K562 (cell line): ENCODE results near the gene PIF1. TPM values are rescaled to one million over a fixed set of nuclear protein-coding genes. Genes with fewer than 3 reads are reported as not detected.
A peak's percentile ranks its signal among the peaks of the same experiment; 100 is the strongest.

Experiments
- ATF7 ChIP-seq: fragments of 450-650 bp; IDR thresholded peaks from 2 replicates; pipeline ENCODE4 v1.7.1; 2014; ENCODE audit warnings: mild to moderate bottlenecking, moderate library complexity
- CREB1 ChIP-seq, 2 experiments: sonication (generic) in 1 of 2; formaldehyde crosslinking in 1 of 2; IDR thresholded peaks; 2 replicates each; pipeline versions ENCODE4 v1.6.1 to v1.8.0; 2012 to 2022; ENCODE audit warnings: inconsistent platforms in 1 of 2, mild to moderate bottlenecking in 1 of 2, missing genetic modification reagents in 1 of 2, moderate library complexity in 1 of 2
- EP400 ChIP-seq: fragments of 450-650 bp; IDR thresholded peaks from 2 replicates; pipeline ENCODE4 v1.6.1; 2017; ENCODE audit warnings: antibody characterized with exemption, mild to moderate bottlenecking, moderate library complexity
- FOXM1 ChIP-seq, 2 experiments: fragments of 450-650 bp in 1 of 2; sonication (generic) in 1 of 2; formaldehyde crosslinking in 1 of 2; IDR thresholded peaks; 2 replicates each; pipeline versions ENCODE4 v1.6.1 to v1.9.0; 2017 to 2022; ENCODE audit warnings: low read depth in 2 of 2, mild to moderate bottlenecking in 2 of 2, missing genetic modification reagents in 1 of 2, moderate library complexity in 1 of 2
- FOXP1 ChIP-seq: sonication (generic); formaldehyde crosslinking; IDR thresholded peaks from 2 replicates; pipeline ENCODE4 v1.8.0; 2022; ENCODE audit warnings: mild to moderate bottlenecking, missing genetic modification reagents
- MYC ChIP-seq, 2 experiments: fragments of 250-450 bp in 1 of 2; sonication (Bioruptor Pico) in 1 of 2; IDR thresholded peaks; 2 replicates each; pipeline versions ENCODE4 v1.5.1 to v1.6.1; 2012 to 2021; ENCODE audit warnings: low read depth in 2 of 2, borderline replicate concordance in 1 of 2, improper control_type of control experiment in 1 of 2, low read length in 1 of 2, mild to moderate bottlenecking in 1 of 2, moderate library complexity in 1 of 2
- MYNN ChIP-seq, 2 experiments: sonication (generic); formaldehyde crosslinking in 1 of 2; IDR thresholded peaks; 2 replicates each; pipeline versions ENCODE4 v1.5.0 to v1.6.1; 2016 to 2020; ENCODE audit warnings: antibody characterized with exemption in 1 of 2, missing genetic modification reagents in 1 of 2
- POLR2AphosphoS5 ChIP-seq: IDR thresholded peaks from 2 replicates; pipeline ENCODE4 v1.6.1; 2011; ENCODE audit warnings: mild to moderate bottlenecking, low read depth, low read length, moderate library complexity; ENCODE audit not compliant: control insufficient read depth, insufficient read depth
- POLR2B ChIP-seq: fragments of 450-650 bp; IDR thresholded peaks from 2 replicates; pipeline ENCODE4 v1.6.1; 2018; ENCODE audit warnings: low read depth; ENCODE audit not compliant: partially characterized antibody
- SMARCA5 ChIP-seq: fragments of 450-650 bp; IDR thresholded peaks from 2 replicates; pipeline ENCODE4 v1.6.1; 2016
- SREBF2 ChIP-seq: sonication (generic); formaldehyde crosslinking; IDR thresholded peaks from 2 replicates; pipeline ENCODE4 v1.4.0; 2020; ENCODE audit warnings: mild to moderate bottlenecking, missing genetic modification reagents
- TEAD1 ChIP-seq, 2 experiments: fragments of 450-650 bp in 1 of 2; sonication (generic) in 1 of 2; formaldehyde crosslinking; IDR thresholded peaks; 2 replicates each; pipeline versions ENCODE4 v1.4.0 to v1.8.0; 2020 to 2022; ENCODE audit warnings: mild to moderate bottlenecking in 2 of 2, missing genetic modification reagents in 1 of 2
- THRAP3 ChIP-seq: fragments of 450-650 bp; IDR thresholded peaks from 2 replicates; pipeline ENCODE4 v1.6.1; 2016; ENCODE audit warnings: mild to moderate bottlenecking, inconsistent platforms, borderline replicate concordance
- XRCC4 ChIP-seq: IDR thresholded peaks from one replicate; pipeline ENCODE4 v1.6.1; 2011; ENCODE audit not compliant: insufficient read depth, insufficient read length; ENCODE audit errors: extremely low read depth
- ZBTB33 ChIP-seq: sonication (generic); formaldehyde crosslinking; IDR thresholded peaks from 2 replicates; pipeline ENCODE4 v1.8.1; 2023; ENCODE audit warnings: mild to moderate bottlenecking, missing genetic modification reagents
- ZFP1 ChIP-seq: fragments of 450-650 bp; formaldehyde crosslinking; IDR thresholded peaks from 2 replicates; pipeline ENCODE4 v1.4.0; 2020; ENCODE audit warnings: mild to moderate bottlenecking, mixed read lengths
- ZFPM2 ChIP-seq: fragments of 250-450 bp; sonication (Bioruptor Pico); IDR thresholded peaks from 2 replicates; pipeline ENCODE4 v1.5.1; 2022; ENCODE audit warnings: mild to moderate bottlenecking
- ZNF511 ChIP-seq: sonication (generic); formaldehyde crosslinking; IDR thresholded peaks from 2 replicates; pipeline ENCODE4 v1.8.0; 2022; ENCODE audit warnings: mild to moderate bottlenecking, missing genetic modification reagents
- ZNF586 ChIP-seq: fragments of 450-650 bp; formaldehyde crosslinking; conservative IDR thresholded peaks from 2 replicates; pipeline ENCODE4 v1.4.0; 2020; ENCODE audit warnings: mild to moderate bottlenecking, moderate library complexity
- ZZZ3 ChIP-seq: fragments of 450-650 bp; IDR thresholded peaks from 2 replicates; pipeline ENCODE4 v1.6.1; 2016; ENCODE audit warnings: antibody characterized with exemption, mild to moderate bottlenecking, moderate library complexity
- polyA plus RNA-seq, 8 experiments: library from polyadenylated mRNA; depleted of rRNA in 4 of 8; stranded (reverse) in 5 of 8; unstranded in 3 of 8; fragments of >200 nt; fragmentation: Nextera tagmentation in 2 of 8; fragmentation: Illumina TruSeq in 1 of 8; extraction: Ambion mirVana in 2 of 8; extraction: Trizol in 1 of 8; gene quantifications; 2 replicates each; pipeline versions ENCODE4 v1.2.1 to v1.2.3, GENCODE V29; 2011 to 2014; ENCODE audit warnings: inconsistent platforms in 1 of 8, missing spikeins in 1 of 8
- total RNA-seq, 7 experiments: library from RNA; depleted of rRNA in 6 of 7; stranded (reverse); fragments of >200 nt in 6 of 7; fragmentation: Illumina TruSeq in 2 of 7; extraction: Trizol in 2 of 7; gene quantifications; 2 replicates each; pipeline versions ENCODE4 v1.2.1 to v1.2.3, GENCODE V29; 2011 to 2021; ENCODE audit warnings: low replicate concordance in 1 of 7
- TF ChIP-seq, protein P1 (sequence below): fragments of 250-450 bp; sonication (Bioruptor Pico); IDR thresholded peaks from 2 replicates; pipeline ENCODE4 v1.5.0; 2022; ENCODE audit warnings: mild to moderate bottlenecking

The PIF1 gene
- total and polyA plus RNA-seq, 9 of the 15 experiments (the other 6 are each of a cell fraction or from before 2014, with no cell fraction given): 1.1 to 37.9 (median 11.5) TPM

GRCh38 chr15:64841344-64842095 is 16.1 kb upstream of the PIF1 start, which contains the start of gene PLEKHO2 (continued):
- TF ChIP-seq POLR2AphosphoS5: peak; percentile 49; the same call in 1 of the 2 replicates
- no peak for TF ChIP-seq SMARCA5
- no peak for TF ChIP-seq EP400
- no peak for TF ChIP-seq CREB1 (IDR thresholded peaks at IDR 0.05)
- TF ChIP-seq CREB1 (CRISPR knock-in tag; IDR thresholded peaks at IDR 0.05): 0 out of 2 replicates have a peak, but pooled peaks have one; percentile 7
- TF ChIP-seq TEAD1 (CRISPR knock-in tag; IDR thresholded peaks at IDR 0.05): no peak
- TF ChIP-seq ZNF511 (CRISPR knock-in tag): no peak; the same call in 1 of the 2 replicates
- peak; percentile 51; the same call in 1 of the 2 replicates for TF ChIP-seq MYNN (IDR thresholded peaks at IDR 0.05)
- no peak for TF ChIP-seq MYNN (CRISPR knock-in tag; IDR thresholded peaks at IDR 0.05)
- TF ChIP-seq POLR2B: peak; percentile 24
- no peak for TF ChIP-seq ZFP1 (CRISPR knock-in tag)
- no peak for TF ChIP-seq FOXM1 (IDR thresholded peaks at IDR 0.05; ENCODE audit: low read depth)
- TF ChIP-seq FOXM1 (CRISPR knock-in tag; IDR thresholded peaks at IDR 0.05; ENCODE audit: low read depth): 0 out of 2 replicates have a peak, but pooled peaks have one; percentile 29
- no peak for TF ChIP-seq FOXP1 (CRISPR knock-in tag)
- no peak for TF ChIP-seq THRAP3
- no peak; the same call in 1 of the 2 replicates for TF ChIP-seq MYC (IDR thresholded peaks at IDR 0.05; ENCODE audit: low read depth, low read length)
- TF ChIP-seq MYC (CRISPR knock-in tag; IDR thresholded peaks at IDR 0.05; ENCODE audit: borderline replicate concordance, low read depth): no peak
- 0 out of 2 replicates have a peak, but pooled peaks have one; percentile 17 for TF ChIP-seq ATF7
- no peak for TF ChIP-seq SREBF2 (CRISPR knock-in tag)
- no peak for TF ChIP-seq ZNF586 (CRISPR knock-in tag)
- no peak for TF ChIP-seq XRCC4
- TF ChIP-seq, protein P1, sequence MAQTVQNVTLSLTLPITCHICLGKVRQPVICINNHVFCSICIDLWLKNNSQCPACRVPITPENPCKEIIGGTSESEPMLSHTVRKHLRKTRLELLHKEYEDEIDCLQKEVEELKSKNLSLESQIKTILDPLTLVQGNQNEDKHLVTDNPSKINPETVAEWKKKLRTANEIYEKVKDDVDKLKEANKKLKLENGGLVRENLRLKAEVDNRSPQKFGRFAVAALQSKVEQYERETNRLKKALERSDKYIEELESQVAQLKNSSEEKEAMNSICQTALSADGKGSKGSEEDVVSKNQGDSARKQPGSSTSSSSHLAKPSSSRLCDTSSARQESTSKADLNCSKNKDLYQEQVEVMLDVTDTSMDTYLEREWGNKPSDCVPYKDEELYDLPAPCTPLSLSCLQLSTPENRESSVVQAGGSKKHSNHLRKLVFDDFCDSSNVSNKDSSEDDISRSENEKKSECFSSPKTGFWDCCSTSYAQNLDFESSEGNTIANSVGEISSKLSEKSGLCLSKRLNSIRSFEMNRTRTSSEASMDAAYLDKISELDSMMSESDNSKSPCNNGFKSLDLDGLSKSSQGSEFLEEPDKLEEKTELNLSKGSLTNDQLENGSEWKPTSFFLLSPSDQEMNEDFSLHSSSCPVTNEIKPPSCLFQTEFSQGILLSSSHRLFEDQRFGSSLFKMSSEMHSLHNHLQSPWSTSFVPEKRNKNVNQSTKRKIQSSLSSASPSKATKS (CRISPR knock-in tag): no peak
- TF ChIP-seq ZZZ3: no peak
- no peak for TF ChIP-seq ZBTB33 (CRISPR knock-in tag)
- no peak for TF ChIP-seq ZFPM2 (CRISPR knock-in tag)
